PFSK-1 (cell line): ENCODE results near the gene CDK2AP2.

Source experiments
- FOXP2 ChIP-seq: optimal IDR thresholded peaks from 2 replicates; pipeline ENCODE3; 2011; ENCODE audit warnings: borderline replicate concordance, control low read depth, inconsistent platforms; ENCODE audit not compliant: insufficient read depth; ENCODE audit errors: extremely low read length, extremely low read depth
- POLR2AphosphoS5 ChIP-seq: IDR thresholded peaks from 2 replicates; pipeline ENCODE4 v1.6.1; 2012; ENCODE audit warnings: low read depth, mild to moderate bottlenecking, control low read depth, low read length, moderate library complexity
- SIN3A ChIP-seq: IDR thresholded peaks from 2 replicates; pipeline ENCODE4 v1.6.1; 2012; ENCODE audit warnings: mild to moderate bottlenecking, low read length, moderate library complexity, borderline replicate concordance; ENCODE audit not compliant: insufficient read depth
- TAF1 ChIP-seq: IDR thresholded peaks from 2 replicates; pipeline ENCODE4 v1.6.1; 2012; ENCODE audit warnings: low read length, control low read depth, borderline replicate concordance; ENCODE audit not compliant: insufficient read depth

- TF ChIP-seq FOXP2 = no peak
- no peak for TF ChIP-seq TAF1
- no peak for TF ChIP-seq SIN3A
- TF ChIP-seq POLR2AphosphoS5 = no peak
These were observed 16.5 kb downstream of the CDK2AP2 start for GRCh38 chr11:67491276-67492068.
